HG03460 (cell line): ENCODE measurements around the gene CNN1.

ENCODE experiments used
- ATAC-seq: cut with Tn5 transposase; IDR thresholded peaks from one replicate; pipeline ENCODE4 v1.9.1; 2021; ENCODE audit not compliant: unreplicated experiment

The CNN1 gene

DNA sequence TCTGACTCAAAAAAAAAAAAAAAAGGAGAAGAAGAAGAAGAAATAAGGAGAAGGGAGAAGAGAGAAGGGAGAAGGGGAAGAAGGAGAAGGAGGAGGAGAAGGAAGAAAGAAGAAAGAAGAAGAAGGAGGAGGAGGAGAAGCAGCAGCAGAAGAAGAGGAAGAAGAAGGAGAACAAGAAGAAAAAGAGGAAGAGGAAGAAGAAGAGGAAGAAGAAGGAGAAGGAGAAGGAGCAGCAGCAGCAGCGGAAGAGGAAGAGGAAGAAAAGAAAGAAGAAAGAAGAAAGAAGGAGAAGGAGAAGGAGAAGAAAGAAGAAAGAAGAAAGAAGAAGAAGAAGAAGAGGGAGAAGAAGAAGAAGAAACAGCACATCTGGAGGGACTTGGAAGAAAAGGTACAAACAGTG is 4.1 kb upstream of the CNN1 start:
- no peak for ATAC-seq

DNA sequence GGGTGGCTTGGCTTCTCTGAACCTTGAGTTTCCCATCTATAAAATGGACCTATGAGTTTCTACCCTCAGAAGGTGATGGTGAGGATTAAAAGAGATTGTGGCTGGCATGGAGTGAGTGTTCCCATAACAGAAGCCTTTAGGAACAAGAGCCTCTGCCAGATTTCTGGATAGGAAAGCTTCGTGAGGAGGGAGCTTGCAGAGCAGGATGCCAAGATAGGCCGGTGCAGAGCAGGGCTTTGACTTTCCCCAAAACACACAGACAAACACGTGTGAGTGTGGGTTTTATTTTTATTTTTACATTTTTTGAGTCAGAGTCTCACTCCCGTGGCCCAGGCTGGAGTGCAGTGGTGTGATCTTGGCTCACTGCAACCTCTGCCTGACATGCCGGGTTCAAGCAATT is 3.7 kb upstream of the CNN1 start:
- no peak for ATAC-seq

DNA sequence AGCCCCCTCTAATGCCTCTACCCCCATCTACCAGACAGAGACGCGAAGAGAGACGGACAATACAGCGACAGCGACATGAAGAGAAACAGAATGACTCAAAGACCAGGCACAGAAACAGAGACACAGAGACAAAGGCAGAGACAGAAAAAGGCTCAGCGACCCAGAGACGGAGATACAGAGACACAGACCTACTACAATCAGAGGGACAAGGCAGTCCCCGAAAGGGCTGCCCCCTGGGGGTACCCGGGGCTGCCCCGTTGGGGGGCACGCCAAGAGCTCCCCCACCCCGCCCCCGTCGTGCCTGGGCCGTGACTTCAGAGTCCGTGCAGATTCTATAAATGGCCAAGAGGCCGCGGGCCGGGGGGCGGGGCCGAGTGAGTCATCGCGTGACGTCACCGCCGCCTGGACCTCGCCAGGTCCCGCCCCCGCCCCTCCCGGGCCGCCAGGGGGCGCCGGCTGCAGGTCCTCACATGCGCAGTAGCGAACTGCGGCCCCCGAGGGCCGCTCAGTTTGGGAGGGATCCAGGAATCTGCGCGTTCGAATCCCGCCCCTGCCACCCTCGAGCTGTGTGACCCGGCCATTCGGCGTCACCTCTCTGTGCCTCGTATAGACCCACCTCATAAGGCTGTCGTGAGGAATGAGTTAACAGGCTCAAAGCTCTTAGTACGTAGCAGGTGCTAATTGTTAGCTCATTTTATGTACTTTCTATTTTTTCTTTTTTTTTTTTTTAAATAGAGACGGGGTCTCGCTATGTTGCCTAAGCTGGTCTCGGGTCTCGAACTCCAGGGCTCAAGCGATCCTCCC is 2.7 kb upstream of the CNN1 start:
- ATAC-seq = peak; percentile 59

DNA sequence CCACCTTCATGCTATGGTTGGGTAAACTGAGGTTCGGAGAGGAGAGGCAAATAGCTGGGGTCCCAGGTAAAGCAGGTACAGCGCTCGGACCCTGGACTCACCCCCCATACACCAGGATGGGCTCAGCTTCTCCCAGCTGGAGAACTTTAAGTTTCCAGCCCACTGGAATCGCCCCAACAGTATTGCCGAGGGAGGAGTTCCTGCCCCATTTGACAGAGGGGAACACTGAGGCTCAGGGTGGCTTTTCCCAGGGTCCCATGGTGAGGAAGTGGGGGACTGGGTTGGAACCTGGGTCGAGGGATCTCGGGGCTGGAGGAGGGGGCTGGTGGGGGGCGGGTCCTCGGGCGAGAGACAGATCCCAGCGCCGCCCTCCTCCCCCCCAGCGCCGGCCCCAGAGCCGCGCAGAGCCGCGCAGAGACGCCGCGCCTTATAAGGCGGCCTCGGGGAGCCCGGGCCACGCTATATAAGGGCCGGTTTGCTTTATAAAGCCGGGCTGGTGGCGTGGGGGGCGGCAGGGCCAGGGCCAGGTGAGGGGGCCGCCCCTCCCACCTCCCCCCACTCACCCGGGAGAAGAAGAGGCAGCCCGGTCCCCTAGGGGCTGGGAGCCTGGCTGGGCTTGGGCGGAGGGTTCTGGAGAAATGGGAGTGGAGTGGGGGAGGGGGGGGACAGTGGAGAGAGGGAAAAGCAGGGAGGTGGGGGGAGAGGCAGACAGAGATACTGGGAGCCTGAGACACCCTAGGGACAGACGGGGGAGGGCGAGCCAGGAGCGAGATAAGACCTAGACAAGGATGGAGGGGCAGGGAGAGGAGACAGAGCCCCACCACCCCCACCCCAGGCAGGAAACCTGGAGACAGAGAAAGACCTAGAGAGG is 1.1 kb downstream of the CNN1 start:
- ATAC-seq = no peak

DNA sequence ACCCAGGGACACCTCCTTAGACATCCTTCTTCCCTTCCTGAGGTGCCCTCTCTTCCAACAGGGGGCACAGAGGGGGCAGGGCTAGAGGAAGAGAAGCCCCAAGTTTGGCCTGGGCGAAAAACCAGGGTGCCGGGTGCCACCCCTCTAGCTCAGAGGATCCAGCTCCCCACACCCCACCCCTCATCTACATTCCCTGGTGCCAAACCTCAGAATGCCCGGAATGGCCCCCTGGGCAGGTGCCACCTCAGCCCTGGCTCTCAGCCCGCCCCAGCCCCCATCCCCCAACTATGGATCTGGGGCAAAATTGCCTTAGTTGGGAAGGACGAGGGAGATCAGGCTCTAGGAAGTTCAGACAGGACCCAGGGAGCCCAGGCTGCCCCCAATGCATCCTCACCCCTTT is 2.0 kb downstream of the CNN1 start:
- ATAC-seq = no peak

DNA sequence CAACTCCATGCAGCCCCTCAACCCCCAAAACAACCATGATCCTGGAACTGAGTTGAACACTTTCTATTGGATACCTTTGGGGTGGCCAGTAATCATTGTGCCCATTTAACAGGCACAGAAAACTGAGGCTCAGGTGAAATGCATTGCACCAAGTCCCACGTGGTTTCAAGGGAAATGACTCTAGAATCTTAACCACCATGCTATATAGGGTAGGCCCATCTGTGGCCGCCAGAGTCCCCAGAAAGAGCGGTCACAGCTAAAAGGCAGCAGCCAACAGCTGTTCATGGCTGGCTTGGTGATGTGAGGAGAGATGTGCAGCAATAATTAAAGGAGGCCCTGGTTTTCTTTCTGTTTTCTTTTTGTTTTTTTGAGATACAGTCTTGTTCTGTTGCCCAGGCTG is 2.6 kb downstream of the CNN1 start:
- no peak for ATAC-seq

DNA sequence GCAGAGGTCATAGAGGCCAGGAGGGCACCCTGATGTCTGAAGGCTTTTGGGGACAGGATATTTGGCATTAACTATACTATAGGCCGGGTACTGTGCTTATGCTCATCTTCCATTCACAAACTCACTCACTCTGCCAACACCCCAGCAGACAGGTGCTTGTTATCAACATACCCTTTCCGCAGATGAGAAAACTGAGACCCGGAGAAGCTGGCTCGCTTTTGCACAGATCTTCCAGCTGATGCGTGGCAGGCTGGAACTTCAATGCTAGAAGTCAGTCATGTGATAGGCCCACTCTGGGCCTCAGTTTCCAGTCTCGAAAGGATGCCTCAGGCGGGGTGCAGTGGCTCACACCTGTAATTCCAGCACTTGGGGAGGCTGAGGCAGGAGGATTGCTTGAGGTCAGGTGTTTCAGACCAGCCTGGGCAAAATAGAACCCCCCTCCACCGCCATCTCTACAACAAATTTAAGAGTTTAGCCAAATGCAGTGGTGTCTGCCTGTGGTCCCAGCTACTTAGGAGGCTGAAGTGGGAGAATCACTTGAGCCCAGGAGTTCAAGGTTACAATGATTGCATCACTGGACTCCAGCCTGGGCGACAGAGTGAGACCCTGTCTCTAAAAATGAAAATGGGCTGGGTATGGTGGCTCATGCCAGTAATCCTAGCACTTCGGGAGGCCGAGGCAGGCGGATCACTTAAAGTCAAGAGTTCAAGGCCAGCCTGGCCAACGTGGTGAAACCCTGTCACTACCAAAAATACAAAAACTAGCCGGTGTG is 9.5 kb downstream of the CNN1 start:
- no peak for ATAC-seq

DNA sequence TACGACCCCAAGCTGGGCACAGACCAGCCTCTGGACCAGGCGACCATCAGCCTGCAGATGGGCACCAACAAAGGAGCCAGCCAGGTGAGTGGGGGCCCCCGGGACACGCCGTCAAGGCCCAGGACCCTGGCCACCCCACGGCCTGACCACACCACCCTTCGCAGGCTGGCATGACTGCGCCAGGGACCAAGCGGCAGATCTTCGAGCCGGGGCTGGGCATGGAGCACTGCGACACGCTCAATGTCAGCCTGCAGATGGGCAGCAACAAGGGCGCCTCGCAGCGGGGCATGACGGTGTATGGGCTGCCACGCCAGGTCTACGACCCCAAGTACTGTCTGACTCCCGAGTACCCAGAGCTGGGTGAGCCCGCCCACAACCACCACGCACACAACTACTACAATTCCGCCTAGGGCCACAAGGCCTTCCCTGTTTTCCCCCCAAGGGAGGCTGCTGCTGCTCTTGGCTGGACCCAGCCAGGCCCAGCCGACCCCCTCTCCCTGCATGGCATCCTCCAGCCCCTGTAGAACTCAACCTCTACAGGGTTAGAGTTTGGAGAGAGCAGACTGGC is 10.8 kb downstream of the CNN1 start:
- ATAC-seq = no peak

DNA sequence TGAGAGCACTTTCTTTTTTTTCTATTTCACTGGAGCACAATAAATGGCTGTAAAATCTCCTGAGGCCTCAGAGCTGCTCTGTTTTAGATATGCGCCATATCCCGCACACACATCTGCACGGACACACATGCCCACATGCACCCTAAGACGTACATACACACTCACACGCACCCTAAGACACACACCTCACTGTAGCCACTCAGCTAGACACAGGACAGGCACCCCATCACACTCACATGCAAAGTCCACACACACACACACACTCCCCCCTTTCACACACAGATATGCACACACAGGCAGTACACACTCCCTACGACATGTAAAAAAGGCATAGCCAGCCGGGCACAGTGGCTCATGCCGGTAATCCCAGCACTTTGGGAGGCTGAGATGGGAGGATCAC is 11.6 kb downstream of the CNN1 start:
- no peak for ATAC-seq

DNA sequence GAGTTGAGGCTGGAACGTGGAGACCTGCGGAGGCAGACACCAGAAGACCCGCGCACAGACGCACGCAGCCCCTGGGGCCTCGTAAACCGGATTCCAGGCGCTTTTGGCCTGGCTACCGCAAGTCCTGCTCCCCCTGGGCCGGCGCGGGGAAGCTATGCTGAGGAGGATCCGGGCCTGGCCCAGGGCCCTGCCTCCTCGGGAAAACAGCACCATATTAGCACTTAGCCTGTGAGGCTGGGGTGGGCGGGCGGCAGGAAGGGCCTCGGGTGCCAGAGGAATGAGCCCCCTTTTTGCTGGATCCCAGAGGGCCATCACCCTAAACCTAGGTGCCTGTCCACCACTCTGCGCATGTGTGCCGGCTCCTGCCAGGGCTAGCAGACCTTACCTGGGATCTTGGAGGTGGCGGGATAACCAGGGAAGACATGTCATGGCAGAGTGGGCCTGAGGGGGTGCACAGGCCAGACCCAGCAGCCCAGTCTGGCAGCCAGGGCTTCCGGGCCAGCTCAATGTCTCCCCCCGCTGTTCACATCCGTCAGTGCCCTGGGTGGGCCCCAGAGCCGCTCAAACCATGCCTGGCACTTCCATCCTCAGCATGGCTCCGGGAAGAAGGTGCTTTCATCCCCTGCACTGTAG is 13.1 kb downstream of the CNN1 start:
- ATAC-seq = no peak

DNA sequence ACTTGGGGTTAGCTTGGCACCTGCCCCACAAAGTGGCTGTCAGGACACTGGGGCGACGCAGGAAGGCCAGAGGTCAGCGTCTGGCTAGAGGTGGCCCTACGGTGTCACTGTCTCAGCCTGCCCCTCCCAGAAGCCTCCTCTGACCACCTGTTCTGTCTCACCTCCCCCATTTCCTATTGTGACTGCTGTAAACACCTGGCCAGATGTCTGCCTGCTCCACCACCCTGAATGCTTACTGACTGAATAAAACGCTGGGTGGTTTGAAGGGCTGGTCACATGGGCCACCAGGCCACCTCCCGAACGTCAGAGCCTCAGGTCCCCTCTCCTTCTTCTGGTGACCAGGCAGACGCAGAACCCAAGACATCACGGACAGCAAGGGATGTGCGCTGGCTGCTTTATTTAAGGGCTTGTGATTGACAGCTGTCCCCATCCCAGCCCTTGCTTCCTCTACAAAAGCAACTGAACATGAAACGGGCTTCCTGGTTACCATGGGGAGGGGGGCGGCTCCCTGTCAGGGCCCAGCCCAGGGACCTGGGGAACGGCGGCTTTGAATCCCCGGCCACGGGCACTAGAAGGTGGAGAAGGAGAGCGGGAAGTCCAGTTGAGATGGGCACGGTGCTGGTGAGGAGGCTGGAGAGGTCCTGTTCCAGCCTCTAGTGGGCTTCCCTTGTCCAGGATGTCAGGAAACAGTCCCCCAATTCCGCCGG is 14.2 kb downstream of the CNN1 start:
- ATAC-seq = no peak

DNA sequence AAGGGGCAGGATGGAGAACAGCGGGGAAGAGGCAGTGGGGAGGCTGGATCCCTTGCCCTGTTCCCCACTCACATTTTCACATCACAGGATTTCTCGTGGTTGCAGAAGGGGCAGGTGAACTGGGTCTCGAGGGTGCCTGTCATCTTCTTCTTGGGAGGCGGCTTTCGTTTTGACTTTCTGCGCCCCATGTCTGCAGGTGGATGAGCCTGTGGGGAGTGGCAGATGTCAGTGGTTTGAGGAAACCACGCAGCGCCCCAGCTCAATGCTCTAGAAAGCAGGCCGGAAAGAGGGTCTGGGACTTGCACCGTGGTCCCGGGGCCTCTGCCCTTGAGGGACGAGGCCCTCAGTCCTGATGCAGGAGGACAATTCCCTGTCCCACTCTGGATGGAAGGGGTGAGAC is 15.5 kb downstream of the CNN1 start:
- no peak for ATAC-seq

DNA sequence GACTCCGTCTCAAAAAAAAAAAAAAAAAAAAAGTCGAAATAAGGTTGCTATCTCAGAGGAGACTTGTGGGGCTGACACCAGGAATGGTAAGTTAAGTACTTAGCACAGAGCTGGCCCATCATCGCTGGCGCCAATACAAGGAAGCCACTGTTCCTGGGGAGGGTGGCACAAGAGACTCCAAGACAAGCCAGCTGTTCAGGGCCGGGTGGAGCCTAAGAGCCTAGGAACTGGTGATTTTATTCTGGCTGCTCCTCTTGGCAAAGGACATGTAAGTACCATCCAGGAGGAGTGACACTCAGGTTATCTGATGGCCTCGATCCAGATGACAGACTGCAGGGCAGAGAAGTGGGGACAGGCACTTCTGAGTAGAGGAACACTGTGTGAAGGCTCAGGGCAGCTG is 16.6 kb downstream of the CNN1 start:
- no peak for ATAC-seq

DNA sequence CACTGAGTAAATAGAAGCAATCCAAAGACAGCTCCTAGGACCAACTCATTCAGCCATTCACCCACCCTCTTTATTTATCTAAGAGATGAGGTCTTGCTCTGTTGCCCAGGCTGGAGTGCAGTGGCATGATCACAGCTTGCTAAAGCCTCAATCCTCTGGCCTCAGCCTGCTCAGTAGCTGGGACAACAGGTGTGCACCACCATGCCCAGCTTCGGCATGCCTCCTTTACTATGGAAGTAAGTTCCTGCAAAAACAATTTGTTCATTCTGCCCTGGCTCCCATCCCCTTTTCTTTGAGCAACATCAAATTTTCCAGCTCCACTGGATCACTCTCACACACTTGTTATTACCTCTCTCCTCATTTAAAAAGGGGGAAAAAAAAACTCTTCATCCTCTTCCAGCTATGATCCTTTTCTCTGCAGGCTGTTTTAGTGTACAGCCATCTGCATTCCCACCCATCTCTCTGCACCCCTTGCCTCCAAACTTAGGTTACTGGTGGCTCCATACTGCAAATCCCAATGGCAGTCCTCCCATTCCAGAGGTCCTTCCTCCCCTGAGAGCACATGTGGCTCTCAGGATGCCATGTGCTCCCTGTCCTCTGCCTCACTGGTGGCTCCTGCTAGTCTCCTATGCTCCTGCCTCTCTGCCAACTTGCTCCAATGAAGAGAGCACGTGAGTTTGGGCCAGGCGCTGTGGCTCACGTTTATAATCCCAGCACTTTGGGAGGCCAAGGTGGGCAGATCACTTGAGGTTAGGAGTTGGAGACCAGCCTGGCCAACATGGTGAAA is 18.2 kb downstream of the CNN1 start:
- no peak for ATAC-seq

DNA sequence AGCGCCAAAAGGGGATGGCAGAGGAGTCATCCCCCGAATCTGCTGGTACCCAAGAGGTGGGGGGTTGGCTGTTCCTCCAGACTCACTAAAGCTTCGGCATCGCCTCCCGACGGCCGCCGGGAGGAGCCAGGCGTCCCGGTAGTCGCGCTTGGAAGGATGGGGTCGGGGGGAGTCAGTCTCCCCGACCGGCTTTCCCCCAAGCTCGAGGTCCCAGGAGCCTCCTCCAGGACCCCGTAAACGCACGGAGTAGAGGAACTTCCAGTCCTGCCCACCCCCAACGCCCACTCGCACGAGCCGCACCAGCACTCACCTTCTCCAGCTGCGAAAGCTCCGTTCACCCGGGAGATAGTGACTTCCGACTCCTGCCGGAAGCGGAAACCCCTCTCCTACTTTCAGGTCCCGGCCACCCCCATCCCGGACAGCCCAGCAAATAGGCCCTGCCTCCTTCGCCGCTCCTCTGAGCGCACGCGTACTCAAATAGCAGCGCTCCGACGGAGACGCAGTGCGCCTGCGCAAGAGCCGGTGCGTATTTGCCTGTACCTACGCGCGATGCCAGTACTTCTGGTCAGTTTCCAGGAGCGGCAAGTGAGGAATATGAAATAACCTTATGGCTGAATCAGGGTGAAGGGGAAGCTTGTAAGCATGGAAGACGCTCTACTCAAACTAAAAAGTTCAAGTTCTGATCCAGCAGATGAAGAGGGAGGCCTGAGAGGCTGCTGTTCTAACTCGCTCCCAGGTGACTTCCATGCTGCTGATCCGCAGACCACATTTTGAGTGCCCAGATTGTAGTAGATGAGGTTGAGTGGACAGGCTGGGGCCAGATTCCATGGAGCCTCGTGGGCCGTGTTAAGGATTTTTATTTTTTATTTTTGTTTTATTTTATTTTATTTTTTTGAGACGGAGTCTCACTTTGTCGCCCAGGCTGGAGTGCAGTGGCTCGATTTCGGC is 20.5 kb downstream of the CNN1 start, which contains the start of gene ELOF1:
TSS of gene ELOF1 (minus strand) at position 350 of the 948 bp plus-strand sequence. CDS start 4,883 bp downstream, outside the sequence.
- peak; percentile 83 for ATAC-seq

DNA sequence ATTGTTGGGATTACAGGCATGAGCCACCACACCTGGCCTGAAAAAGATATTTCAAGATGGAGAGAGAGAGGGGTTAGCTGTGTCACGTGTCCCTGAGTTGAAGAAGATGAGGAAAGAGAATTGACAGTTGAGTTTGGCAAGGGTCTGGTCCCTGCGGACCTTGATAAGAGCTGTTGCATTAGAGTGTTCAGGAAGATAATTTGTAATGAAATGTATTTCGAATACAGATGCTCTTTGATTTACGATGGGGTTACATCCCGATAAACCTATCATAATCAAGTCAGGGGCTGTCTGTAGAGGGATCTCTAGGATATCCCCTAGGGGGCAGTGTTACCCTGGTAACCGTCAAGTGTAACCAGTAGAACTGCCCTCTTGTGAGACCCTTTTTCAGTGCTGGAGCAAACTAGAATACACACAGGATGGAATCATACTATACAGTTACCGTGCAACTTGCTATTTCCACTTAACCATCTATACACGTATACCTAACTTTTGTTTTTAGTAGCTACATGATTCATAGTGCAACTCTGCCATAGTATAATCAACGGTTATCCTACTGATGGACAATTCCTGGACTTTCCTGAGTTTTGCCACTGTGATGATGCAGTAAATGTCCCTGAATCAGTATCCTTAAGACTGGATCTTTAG is 21.9 kb downstream of the CNN1 start:
- ATAC-seq = no peak

DNA sequence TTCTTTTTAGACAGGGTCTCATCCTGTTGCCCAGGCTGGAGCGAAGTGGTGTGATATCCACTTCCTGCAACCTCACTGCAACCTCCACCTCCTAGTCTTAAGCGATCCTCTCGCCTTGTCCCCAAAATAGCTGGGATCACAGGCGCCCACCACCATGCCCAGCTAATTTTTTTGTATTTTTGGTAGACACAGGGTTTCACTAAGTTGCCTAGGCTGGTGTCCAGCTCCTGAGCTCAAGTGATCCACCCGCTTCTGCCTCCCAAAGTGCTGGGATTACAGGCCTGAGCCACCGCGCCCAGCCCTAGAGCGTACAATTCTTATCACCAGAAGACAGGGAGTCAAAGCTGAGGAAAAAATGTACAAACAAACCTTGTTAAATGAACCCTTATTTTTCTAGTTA is 24.9 kb downstream of the CNN1 start:
- no peak for ATAC-seq
